HG03097 (cell line): ENCODE results near the gene CHMP3.

Experiments used
- ATAC-seq: cut with Tn5 transposase; IDR thresholded peaks from one replicate; pipeline ENCODE4 v1.9.1; 2021; ENCODE audit not compliant: unreplicated experiment, low FRiP score

CHMP3 gene

GRCh38 chr2:86476092-86476491 is 87.2 kb downstream of the CHMP3 start:
- no peak for ATAC-seq

DNA sequence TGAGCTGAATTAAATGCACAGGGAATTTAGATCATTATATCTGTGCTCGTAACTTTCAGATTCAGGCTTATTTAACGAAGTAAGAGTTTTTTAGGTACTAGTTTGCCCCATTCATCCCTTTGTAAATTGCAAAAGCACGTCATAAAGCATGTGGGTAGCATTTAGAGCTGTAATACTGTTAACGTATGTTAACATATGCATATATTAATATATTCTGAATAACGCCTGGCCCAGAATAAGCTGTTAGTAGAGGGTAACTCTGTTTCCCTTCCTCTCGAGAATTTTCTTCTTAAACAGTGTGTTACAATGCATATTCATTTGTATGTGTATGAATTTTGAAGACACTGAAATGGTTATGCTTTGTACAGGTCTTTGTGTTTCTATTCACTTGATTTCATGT is 91.6 kb downstream of the CHMP3 start:
- no peak for ATAC-seq

- ATAC-seq: no peak
These were observed 92.4 kb downstream of the CHMP3 start for GRCh38 chr2:86470890-86471289.

GRCh38 chr2:86468162-86469033 is 94.8 kb downstream of the CHMP3 start:
- no peak for ATAC-seq

DNA sequence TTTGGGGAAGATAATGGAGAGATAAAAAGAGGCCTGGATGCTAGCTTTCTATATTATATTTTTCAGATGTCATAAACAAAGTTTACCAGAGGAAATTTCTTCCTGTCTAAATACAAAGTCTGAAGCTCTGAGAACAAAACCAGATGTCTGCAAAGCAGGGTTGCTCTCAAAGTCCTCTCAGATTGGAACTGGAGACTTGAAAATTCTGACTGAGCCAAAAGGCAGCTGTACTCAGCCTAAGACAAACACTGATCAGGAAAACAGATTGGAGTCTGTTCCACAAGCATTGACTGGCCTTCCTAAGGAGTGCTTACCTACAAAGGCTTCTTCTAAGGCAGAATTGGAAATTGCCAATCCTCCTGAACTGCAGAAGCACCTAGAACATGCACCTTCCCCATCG is 96.9 kb downstream of the CHMP3 start:
- ATAC-seq: no peak

DNA sequence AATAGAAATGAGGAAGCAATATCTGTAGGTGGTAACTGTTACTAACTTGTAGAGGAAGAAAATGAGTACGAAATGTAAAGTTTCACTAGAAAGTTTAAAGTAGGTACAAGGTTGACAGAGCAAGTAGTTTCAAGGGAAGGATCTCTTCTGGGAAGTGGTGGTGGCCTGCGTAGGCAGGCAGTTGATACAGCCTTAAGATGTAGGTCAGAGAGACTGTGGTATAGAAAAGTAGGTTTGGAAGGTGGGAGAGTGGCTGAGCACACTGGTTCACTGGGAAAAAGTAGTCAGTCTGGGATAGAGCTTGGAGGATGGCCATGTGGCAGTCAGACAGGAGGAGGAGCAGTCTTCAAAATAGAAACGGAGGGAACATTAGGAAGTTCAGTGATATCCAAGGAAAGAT is 98.6 kb downstream of the CHMP3 start:
- no peak for ATAC-seq

- ATAC-seq: no peak
These were observed 102.0 kb downstream of the CHMP3 start for GRCh38 chr2:86461042-86461743.

DNA sequence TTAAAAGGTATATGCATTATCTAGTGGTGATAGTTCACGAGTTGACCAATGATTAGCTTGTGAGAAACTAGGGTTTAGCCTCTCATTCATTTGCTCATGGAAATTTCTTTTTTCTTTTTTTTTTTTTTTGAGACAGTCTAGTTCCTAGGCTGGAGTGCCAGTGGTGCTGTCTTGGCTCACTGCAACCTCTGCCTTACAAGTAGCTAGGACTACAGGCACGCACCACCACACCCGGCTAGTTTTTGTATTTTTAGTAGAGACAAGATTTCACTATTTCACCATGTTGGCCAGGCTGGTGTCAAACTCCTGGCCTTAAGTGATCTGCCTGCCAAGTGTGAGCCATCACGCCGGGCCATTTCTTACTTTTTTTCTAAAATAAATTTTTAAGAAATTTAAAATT is 108.1 kb downstream of the CHMP3 start:
- ATAC-seq: no peak

GRCh38 chr2:86454238-86454637 is 109.0 kb downstream of the CHMP3 start:
- ATAC-seq: no peak

DNA sequence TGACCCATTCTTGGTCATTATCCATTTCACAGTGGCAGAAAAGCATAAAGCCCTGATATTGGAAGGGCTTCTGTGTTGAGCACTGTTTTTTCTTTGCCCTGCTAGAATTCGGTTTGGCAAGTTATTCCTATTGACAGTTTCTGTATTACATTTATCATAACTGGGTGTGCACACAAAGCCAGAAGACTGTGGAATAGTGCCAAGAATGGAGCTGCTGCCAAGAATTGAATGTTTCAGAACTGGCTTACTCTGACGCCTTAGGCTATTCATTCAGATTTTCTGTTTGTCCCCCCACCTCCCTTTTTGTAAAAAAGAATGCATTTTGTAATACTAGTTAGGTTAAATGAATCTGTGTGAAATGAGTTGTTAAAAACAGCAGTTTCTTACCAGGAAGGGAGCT is 109.4 kb downstream of the CHMP3 start:
- no peak for ATAC-seq
